BJ (cell line): ENCODE measurements around the gene EFHC1. TPM values are rescaled to one million over a fixed set of nuclear protein-coding genes. Genes with fewer than 3 reads are reported as not detected.

Experiments used
- CTCF ChIA-PET: fragments of 350-600 bp; formaldehyde crosslinking; extraction: SDS; loops from one replicate; lab custom pipeline; 2021; ENCODE audit warnings: antibody characterized with exemption, inconsistent platforms; lab: Yijun Ruan, JAX
- POLR2A ChIA-PET: fragments of 300-600 bp; sonication (Branson Sonifier 250); formaldehyde crosslinking; extraction: SDS; loops from one replicate; lab custom pipeline; 2021; ENCODE audit warnings: antibody characterized with exemption; lab: Charles Lee
- DNase-seq: peaks from one replicate; pipeline ENCODE4 v3.0.0-alpha.2; 2011; ENCODE audit warnings: low read depth
- H3K27me3 ChIP-seq: 2 replicates; pipeline ENCODE4 v1.6.0; 2011; ENCODE audit warnings: low read length; ENCODE audit not compliant: control insufficient read depth, insufficient read depth
- H3K36me3 ChIP-seq: 2 replicates; pipeline ENCODE4 v1.5.1; 2011; ENCODE audit warnings: low read length; ENCODE audit not compliant: control insufficient read depth, insufficient read depth
- H3K4me3 ChIP-seq: 2 replicates; pipeline ENCODE4 v1.5.1; 2011; ENCODE audit warnings: low read depth, mild to moderate bottlenecking, control low read depth, low read length
- CTCF ChIP-seq: IDR thresholded peaks from 2 replicates; pipeline ENCODE4 v1.5.1; 2011; ENCODE audit warnings: low read depth, mild to moderate bottlenecking, control low read depth, inconsistent platforms, low read length, moderate library complexity; ENCODE audit not compliant: insufficient read depth
- polyA plus RNA-seq: library from polyadenylated mRNA; depleted of rRNA; stranded (reverse); fragments of >200 nt; gene quantifications from 2 replicates; pipeline ENCODE4 v1.2.3, GENCODE V29; 2011

EFHC1 gene
- polyA plus RNA-seq, 1 experiment = 16.6 TPM

GRCh38 chr6:52503851-52504781 is 84.0 kb downstream of the EFHC1 start:
- POLR2A ChIA-PET = no interaction called here
- CTCF ChIA-PET = interaction anchor here (0.8 to 1.3 kb wide), 2 partner anchors 8 to 71 kb away, joined by 3 to 6 read pairs; no protein-coding TSS in a partner anchor
- TF ChIP-seq CTCF = no peak
- H3K27me3 ChIP-seq = no peaks in the 10 kb centered on the region
- no peak overlapping the region for H3K4me3 ChIP-seq
- H3K36me3 ChIP-seq = peaks cover 59% of the 10 kb centered on the region
- no peak for DNase-seq

GRCh38 chr6:52504782-52505136 is 84.6 kb downstream of the EFHC1 start:
- Histone ChIP-seq H3K36me3 (peaks cover 65% of the 10 kb centered on the region), H3K4me3 (no peak overlapping the region), H3K27me3 (no peaks in the 10 kb centered on the region)
- ChIA-PET CTCF (interaction anchor here (0.8 to 1.3 kb wide), 2 partner anchors 9 to 71 kb away, joined by 3 to 6 read pairs; no protein-coding TSS in a partner anchor), POLR2A (no interaction called here)
- no peak for DNase-seq
- TF ChIP-seq CTCF = no peak

DNA sequence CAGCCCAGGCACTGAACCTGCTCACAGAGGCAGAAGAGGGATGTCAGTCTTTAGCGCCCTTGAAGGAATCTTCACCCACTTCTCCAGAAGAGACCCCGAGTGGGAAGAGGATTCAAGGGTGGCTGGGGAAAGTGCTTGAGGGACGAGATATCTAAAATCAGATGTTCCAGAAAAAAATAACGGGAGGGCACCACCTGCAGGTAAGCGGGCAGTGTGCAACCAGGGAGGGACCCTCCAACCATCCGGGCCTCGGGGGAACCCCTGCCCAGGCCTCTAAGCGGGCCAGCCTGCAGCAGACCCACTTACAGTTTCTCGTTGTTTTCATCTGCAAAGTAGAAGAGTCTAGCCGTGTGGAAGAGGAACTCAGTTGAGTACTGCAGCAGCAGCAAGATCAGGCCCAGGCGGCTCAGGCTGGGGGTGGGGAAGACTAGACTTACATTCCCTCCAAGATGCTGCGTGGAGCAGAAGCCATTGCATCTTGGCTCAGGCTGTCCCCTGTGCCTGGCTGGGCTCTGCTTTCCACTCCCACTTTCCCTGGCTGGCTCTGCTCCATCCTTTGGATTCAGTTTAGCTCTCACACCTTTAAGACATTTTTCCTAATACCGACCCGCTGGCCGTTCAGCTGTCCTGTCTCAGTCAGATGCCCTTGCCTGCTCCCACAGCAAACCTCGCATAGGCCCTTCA is 85.7 kb downstream of the EFHC1 start:
- no peak for DNase-seq
- H3K4me3 ChIP-seq = no peak overlapping the region
- ChIA-PET CTCF (interaction anchor here (1.3 kb wide), 1 partner anchor 10 kb away, joined by 3 read pairs; no protein-coding TSS in a partner anchor), POLR2A (no interaction called here)
- no peak for TF ChIP-seq CTCF
- H3K36me3 ChIP-seq = peaks cover 64% of the 10 kb centered on the region
- no peaks in the 10 kb centered on the region for H3K27me3 ChIP-seq

GRCh38 chr6:52506476-52506875 is 86.3 kb downstream of the EFHC1 start:
- peaks cover 62% of the 10 kb centered on the region for H3K36me3 ChIP-seq
- ChIA-PET POLR2A (no interaction called here), CTCF (interaction anchor here (0.9 to 1.3 kb wide), 2 partner anchors 9 to 91 kb away, joined by 3 read pairs; no protein-coding TSS in a partner anchor)
- H3K4me3 ChIP-seq = no peak overlapping the region
- TF ChIP-seq CTCF = no peak
- H3K27me3 ChIP-seq = no peaks in the 10 kb centered on the region
- DNase-seq = no peak
